ENCODE measurements around the gene MAGI1.

MAGI1 gene

GRCh38 chr3:65328148-65328547 lies 710.6 kb downstream of the MAGI1 start:
- DNase-seq: no peak

DNA sequence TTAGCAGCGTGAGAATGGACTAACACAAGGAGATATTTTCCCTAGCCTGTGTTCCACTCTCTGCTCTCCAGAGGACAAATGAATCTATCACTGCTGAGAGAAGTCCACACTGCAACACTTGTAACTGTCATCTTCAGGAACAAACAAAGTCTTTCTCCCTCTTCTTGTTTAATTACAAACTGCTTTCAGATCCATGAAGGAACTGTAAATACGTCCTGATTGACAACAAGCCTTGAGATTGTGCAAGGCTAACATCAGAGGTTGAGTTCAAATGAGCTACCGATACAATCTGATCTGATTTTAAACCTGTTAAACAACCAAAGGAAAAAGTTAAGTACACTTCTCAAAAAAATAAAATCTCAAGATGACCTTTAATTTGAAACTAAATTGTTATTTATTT lies 712.1 kb downstream of the MAGI1 start:
- no peak for DNase-seq

DNA sequence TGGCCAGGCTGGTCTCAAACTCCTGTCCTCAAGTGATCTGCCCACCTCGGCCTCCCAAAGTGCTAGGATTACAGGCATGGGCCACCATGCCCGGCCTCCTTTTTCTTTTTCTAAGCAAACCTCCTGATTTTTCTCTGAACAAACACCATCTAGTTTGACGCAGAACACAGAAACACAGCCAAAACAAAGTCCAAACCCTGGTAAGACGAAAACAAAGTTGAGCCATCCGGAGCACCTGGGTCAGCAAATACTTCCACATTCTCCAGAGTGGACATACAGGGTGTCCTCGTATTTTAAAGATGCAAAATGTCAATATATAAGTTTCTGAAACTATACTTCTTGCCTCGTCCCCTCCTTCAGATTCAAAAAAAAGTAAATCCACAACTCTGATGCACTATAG lies 715.8 kb downstream of the MAGI1 start:
- no peak for DNase-seq

- DNase-seq: no peak
These were observed 720.5 kb downstream of the MAGI1 start for GRCh38 chr3:65318231-65318630.

DNA sequence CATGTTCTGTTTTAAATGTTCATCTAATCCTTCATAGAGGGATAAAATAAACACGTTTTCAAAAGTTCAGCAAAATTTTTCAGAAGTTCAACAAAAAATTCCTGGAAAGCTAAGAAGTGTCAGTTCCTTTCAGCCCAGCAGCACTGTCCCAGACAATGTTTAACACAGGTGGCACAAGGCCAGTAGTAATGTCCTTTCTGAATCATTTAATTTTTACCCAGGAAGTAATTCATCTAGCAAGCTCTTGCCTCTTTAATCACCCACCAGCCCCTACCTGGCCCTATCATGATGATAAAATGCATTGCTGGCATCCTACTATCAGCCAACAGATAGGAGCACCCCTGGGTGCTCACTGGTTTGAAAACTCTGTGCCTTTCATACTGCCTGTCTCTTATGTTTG lies 723.8 kb downstream of the MAGI1 start:
- no peak for DNase-seq

GRCh38 chr3:65314269-65314668 lies 724.4 kb downstream of the MAGI1 start:
- no peak for DNase-seq

GRCh38 chr3:65313666-65314065 lies 725.1 kb downstream of the MAGI1 start:
- no peak for DNase-seq

- DNase-seq: no peak
These were observed 732.9 kb downstream of the MAGI1 start for GRCh38 chr3:65305836-65306235.

All from CD4-positive, alpha-beta T cell treated with Interleukin-17A for 4 hours (primary cell).